Endothelial cell of umbilical vein (primary cell): ENCODE measurements around the gene CNKSR3. TPM values are rescaled to one million over a fixed set of nuclear protein-coding genes. Genes with fewer than 3 reads are reported as not detected.

Source experiments
- BruUV-seq: library from RNA; stranded (reverse); fragments of 400-500 nt; replicated peaks from 2 replicates; lab custom pipeline; 2021; lab: Mats Ljungman, UMichigan
- CTCF ChIA-PET: fragments of 300-600, 350-600 bp; sonication (Branson Sonifier 250); formaldehyde crosslinking; loops from one replicate; lab custom pipeline; 2021; ENCODE audit warnings: antibody characterized with exemption, inconsistent platforms; lab: Charles Lee
- POLR2A ChIA-PET: fragments of 300-600, 350-600 bp; sonication (Branson Sonifier 250); formaldehyde crosslinking; loops from one replicate; lab custom pipeline; 2021; ENCODE audit warnings: antibody characterized with exemption, inconsistent platforms; lab: Charles Lee
- DNase-seq: peaks from one replicate; pipeline ENCODE4 v3.0.0-alpha.2; 2011; ENCODE audit warnings: low read depth, low spot score
- FAIRE-seq: peaks from 2 replicates; lab custom pipeline; 2011; peaks lifted over from hg19 to GRCh38; lab: Jason Lieb, UNC
- H2AFZ ChIP-seq: 2 replicates; pipeline ENCODE4 v1.6.0; 2012; ENCODE audit warnings: low read depth, low read length, control low read depth, inconsistent platforms
- H3K27ac ChIP-seq: 2 replicates; pipeline ENCODE4 v1.5.1; 2011; ENCODE audit warnings: low read depth, mild to moderate bottlenecking, control low read depth, low read length, moderate library complexity; ENCODE audit not compliant: insufficient read depth
- H3K27me3 ChIP-seq, 2 experiments: 2 replicates each; pipeline versions ENCODE4 v1.6.0 to v1.6.1; 2011; ENCODE audit warnings: low read length in 2 of 2, mixed read lengths in 1 of 2; ENCODE audit not compliant: control insufficient read depth in 2 of 2, insufficient read depth in 2 of 2
- H3K36me3 ChIP-seq, 2 experiments: 2 replicates in 1 of 2; 3 replicates in 1 of 2; pipeline ENCODE4 v1.5.1; 2011; ENCODE audit warnings: low read length in 2 of 2, mild to moderate bottlenecking in 1 of 2, moderate library complexity in 1 of 2; ENCODE audit not compliant: control insufficient read depth in 2 of 2, insufficient read depth in 2 of 2; ENCODE audit errors: extremely low read depth in 1 of 2
- H3K4me1 ChIP-seq: 3 replicates; pipeline ENCODE4 v1.5.1; 2011; ENCODE audit warnings: mild to moderate bottlenecking, low read length; ENCODE audit not compliant: control insufficient read depth, insufficient read depth; ENCODE audit errors: extremely low read depth
- H3K4me2 ChIP-seq: 2 replicates; pipeline ENCODE4 v1.6.1; 2011; ENCODE audit warnings: low read length, control low read depth, mixed read lengths; ENCODE audit not compliant: insufficient read depth
- H3K4me3 ChIP-seq, 3 experiments: fragments of 200-600 bp in 1 of 3; sonication (generic), shearing (Covaris generic) in 1 of 3; replicated peaks in 1 of 3; 2 replicates each; pipeline ENCODE4 v1.5.1; 2011 to 2016; ENCODE audit warnings: control low read depth in 3 of 3, low read length in 3 of 3, mild to moderate bottlenecking in 2 of 3, inconsistent platforms in 1 of 3, low read depth in 1 of 3, moderate library complexity in 1 of 3; ENCODE audit not compliant: insufficient read depth in 1 of 3
- H3K79me2 ChIP-seq: 2 replicates; pipeline ENCODE4 v1.6.0; 2012; ENCODE audit warnings: low read length, inconsistent platforms; ENCODE audit not compliant: control insufficient read depth, insufficient read depth
- H3K9ac ChIP-seq: replicated peaks from 2 replicates; pipeline ENCODE3; 2011; ENCODE audit warnings: low read length, control low read depth; ENCODE audit not compliant: insufficient read depth; ENCODE audit errors: extremely low read depth
- H3K9me1 ChIP-seq: replicated peaks from 3 replicates; pipeline ENCODE4 v1.6.0; 2011; ENCODE audit warnings: mild to moderate bottlenecking, low read length; ENCODE audit not compliant: control insufficient read depth, insufficient read depth; ENCODE audit errors: extremely low read depth
- H3K9me3 ChIP-seq: replicated peaks from 2 replicates; pipeline ENCODE4 v1.5.1; 2012; ENCODE audit warnings: low read length, inconsistent platforms; ENCODE audit not compliant: control insufficient read depth, insufficient read depth
- H4K20me1 ChIP-seq: replicated peaks from 2 replicates; pipeline ENCODE3; 2011; ENCODE audit warnings: mild to moderate bottlenecking, low read length; ENCODE audit not compliant: control insufficient read depth, insufficient read depth; ENCODE audit errors: extremely low read depth
- EZH2 ChIP-seq: IDR thresholded peaks from 2 replicates; pipeline ENCODE4 v1.6.1; 2012; ENCODE audit warnings: borderline replicate concordance, low read depth, mild to moderate bottlenecking, moderate library complexity, low read length, inconsistent platforms; ENCODE audit not compliant: severe bottlenecking
- FOS ChIP-seq: IDR thresholded peaks from 2 replicates; pipeline ENCODE4 v1.6.1; 2011; ENCODE audit warnings: mild to moderate bottlenecking, low read length, moderate library complexity, borderline replicate concordance; ENCODE audit not compliant: insufficient read depth
- GATA2 ChIP-seq: IDR thresholded peaks from 2 replicates; pipeline ENCODE4 v1.7.0; 2011; ENCODE audit warnings: low read depth, mild to moderate bottlenecking, moderate library complexity, mixed read lengths, low read length; ENCODE audit not compliant: insufficient read length, insufficient read depth
- MAX ChIP-seq: IDR thresholded peaks from 2 replicates; pipeline ENCODE4 v1.6.1; 2011; ENCODE audit not compliant: insufficient read depth, insufficient read length
- MYC ChIP-seq: IDR thresholded peaks from one replicate; pipeline ENCODE4 v1.6.1; 2011; ENCODE audit warnings: mild to moderate bottlenecking, low read depth, low read length
- POLR2A ChIP-seq: IDR thresholded peaks from 2 replicates; pipeline ENCODE4 v1.6.1; 2012; ENCODE audit warnings: low read depth, mild to moderate bottlenecking, control low read depth, low read length
- POLR2AphosphoS5 ChIP-seq: IDR thresholded peaks from 2 replicates; pipeline ENCODE4 v1.6.1; 2012; ENCODE audit warnings: low read depth, mild to moderate bottlenecking, control low read depth, low read length, moderate library complexity; ENCODE audit not compliant: insufficient read depth
- dilution Hi-C: fragments of 300-500 bp; cut with MboI; formaldehyde crosslinking; loops from one replicate; pipeline ENCODE4 v1.15.0; 2019; ENCODE audit warnings: low sequenced_read_pairs; ENCODE audit not compliant: extremely low pct_ligation_motif_present
- intact Hi-C: fragments of 100-400 bp; cut with micrococcal nuclease; formaldehyde crosslinking; loops from one replicate; pipeline ENCODE4 v1.10.0; 2022
- polyA plus RNA-seq, 4 experiments: library from polyadenylated mRNA; depleted of rRNA in 3 of 4; stranded (reverse) in 3 of 4; unstranded in 1 of 4; fragments of >200 nt; gene quantifications; 2 replicates each; pipeline versions ENCODE4 v1.2.1 to v1.2.3, GENCODE V29; 2011 to 2012; ENCODE audit warnings: missing spikeins in 1 of 4
- total RNA-seq: library from RNA; stranded (reverse); gene quantifications from 2 replicates; pipeline ENCODE4 v1.2.3, GENCODE V29; 2021
- TF ChIP-seq, protein P1 (sequence below), 2 donors: IDR thresholded peaks; 1 replicate in 1 of 2; 2 replicates in 1 of 2; pipeline ENCODE4 v1.5.1; 2011; ENCODE audit warnings: low read length in 2 of 2, mild to moderate bottlenecking in 2 of 2, moderate library complexity in 2 of 2, control low read depth in 1 of 2, inconsistent platforms in 1 of 2, low read depth in 1 of 2; ENCODE audit not compliant: insufficient read depth in 1 of 2; ENCODE audit errors: extremely low read depth in 1 of 2

CNKSR3 gene
- total and polyA plus RNA-seq, 2 donors (not counting 3 experiments of a cell fraction or from before 2014, with no cell fraction given): 2.3 to 15.6 TPM

DNA sequence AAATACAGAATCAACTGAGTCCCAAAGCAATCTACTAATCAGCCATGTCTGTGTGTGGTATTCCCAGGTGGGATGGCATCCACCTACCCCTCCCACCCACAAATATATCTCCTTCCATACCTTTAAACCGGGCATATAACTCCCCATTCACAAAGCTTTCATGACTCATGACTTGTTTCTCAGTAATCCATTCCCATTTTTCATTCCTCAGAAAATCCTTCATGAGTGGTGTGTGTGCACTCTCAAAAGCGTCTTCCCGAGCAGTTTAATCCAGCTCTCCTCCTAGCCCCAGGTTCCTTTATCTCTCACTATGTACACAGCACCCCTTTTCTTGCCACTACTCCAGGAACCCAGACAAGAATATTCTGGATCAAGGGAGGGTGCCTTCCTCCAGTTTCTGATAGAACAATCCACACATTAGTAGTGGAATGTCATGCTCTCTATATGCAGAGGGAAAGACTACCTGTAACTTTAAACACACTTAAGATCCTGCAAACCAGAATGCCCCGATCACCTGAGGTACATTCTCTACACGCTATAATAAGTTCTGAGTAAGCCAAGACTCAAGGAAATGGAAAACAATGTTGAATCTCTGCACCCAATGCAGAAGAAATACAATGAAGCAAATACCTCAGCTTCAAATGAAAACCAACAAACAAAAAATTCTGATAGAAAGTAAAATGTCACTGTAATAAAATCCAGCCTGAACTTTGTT, 98.2 kb downstream of the CNKSR3 start:
- intact Hi-C loops: no loop called here
- BruUV-seq: no TSS peak
- H3K4me3 ChIP-seq: no peak overlapping the region
- no peak for FAIRE-seq
- H3K27ac ChIP-seq: no peak overlapping the region
- ChIA-PET CTCF (interaction anchor here (1.1 kb wide), 1 partner anchor 100 kb away, joined by 3 read pairs; no protein-coding TSS in a partner anchor), POLR2A (interaction anchor here (0.6 kb wide), 1 partner anchor 19 kb away, joined by 5 read pairs; no protein-coding TSS in a partner anchor)
- DNase-seq: no peak
- dilution Hi-C loops: no loop called here
- H2AFZ ChIP-seq: no peak overlapping the region
- TF ChIP-seq GATA2 (no peak), FOS (no peak), POLR2A (no peak), POLR2AphosphoS5 (no peak), MAX (no peak), MYC (no peak), EZH2 (no peak)
- TF ChIP-seq, protein P1, sequence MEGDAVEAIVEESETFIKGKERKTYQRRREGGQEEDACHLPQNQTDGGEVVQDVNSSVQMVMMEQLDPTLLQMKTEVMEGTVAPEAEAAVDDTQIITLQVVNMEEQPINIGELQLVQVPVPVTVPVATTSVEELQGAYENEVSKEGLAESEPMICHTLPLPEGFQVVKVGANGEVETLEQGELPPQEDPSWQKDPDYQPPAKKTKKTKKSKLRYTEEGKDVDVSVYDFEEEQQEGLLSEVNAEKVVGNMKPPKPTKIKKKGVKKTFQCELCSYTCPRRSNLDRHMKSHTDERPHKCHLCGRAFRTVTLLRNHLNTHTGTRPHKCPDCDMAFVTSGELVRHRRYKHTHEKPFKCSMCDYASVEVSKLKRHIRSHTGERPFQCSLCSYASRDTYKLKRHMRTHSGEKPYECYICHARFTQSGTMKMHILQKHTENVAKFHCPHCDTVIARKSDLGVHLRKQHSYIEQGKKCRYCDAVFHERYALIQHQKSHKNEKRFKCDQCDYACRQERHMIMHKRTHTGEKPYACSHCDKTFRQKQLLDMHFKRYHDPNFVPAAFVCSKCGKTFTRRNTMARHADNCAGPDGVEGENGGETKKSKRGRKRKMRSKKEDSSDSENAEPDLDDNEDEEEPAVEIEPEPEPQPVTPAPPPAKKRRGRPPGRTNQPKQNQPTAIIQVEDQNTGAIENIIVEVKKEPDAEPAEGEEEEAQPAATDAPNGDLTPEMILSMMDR (IDR thresholded peaks at IDR 0.05; ENCODE audit: extremely low read depth in 1 of 2, insufficient read depth in 1 of 2, low read depth in 1 of 2, low read length in 2 of 2): no peak
- H3K9me3 ChIP-seq: no peaks in the 10 kb centered on the region
- no peaks in the 10 kb centered on the region for H3K27me3 ChIP-seq
- no peaks in the 10 kb centered on the region for H3K9me1 ChIP-seq
- no peak overlapping the region for H3K9ac ChIP-seq
- H3K4me2 ChIP-seq: no peak overlapping the region
- H3K36me3 ChIP-seq: no peaks in the 10 kb centered on the region
- H4K20me1 ChIP-seq: no peaks in the 10 kb centered on the region
- no peaks in the 10 kb centered on the region for H3K79me2 ChIP-seq
- H3K4me1 ChIP-seq: peaks cover 25% of the 10 kb centered on the region
